Tibial nerve (tissue), 3 donors: ENCODE measurements around the gene MTMR10.

ENCODE experiments used
- POLR2A ChIP-seq, 2 donors: fragments of 450-650 bp; IDR thresholded peaks; one replicate each; pipeline ENCODE4 v1.6.1; 2017; ENCODE audit warnings: antibody characterized with exemption in 2 of 2, mild to moderate bottlenecking in 2 of 2, moderate library complexity in 2 of 2
- TF ChIP-seq, protein P1 (sequence below), 5 experiments: fragments of 200-600 bp in 3 of 5; fragments of 450-650 bp in 2 of 5; sonication (generic) in 3 of 5; IDR thresholded peaks; one replicate each; pipeline ENCODE4 v1.5.1; 2016 to 2019; ENCODE audit warnings: antibody characterized with exemption in 5 of 5, mild to moderate bottlenecking in 3 of 5, moderate library complexity in 2 of 5

DNA sequence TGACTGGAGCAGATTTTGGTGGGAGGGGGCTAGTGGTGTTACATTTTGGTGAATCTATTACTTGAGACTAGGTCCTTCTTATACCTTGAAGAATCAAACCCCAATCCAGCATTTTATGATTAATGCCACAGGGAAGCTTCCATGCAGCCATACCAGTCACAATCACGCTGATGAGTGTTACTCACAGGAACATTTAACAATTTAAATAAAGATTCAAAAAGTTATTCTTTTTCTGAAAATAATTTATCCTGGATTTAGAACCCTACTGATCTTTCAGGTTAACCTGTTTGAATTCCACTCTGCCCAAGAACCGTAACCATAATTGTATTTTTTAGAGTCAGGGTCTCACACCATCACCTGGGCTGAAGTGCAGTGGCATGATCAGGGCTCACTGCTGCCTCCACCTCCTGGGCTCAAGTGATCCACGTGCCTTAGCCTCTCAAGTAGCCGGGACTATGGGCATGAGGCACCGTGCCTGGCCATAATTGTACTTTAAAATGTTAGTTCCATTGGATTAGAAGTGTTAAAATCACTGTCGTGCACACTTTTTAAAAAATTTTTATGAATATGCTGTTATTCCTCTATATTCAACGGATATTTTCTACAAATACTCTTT, 929 bp upstream of the MTMR10 start:
- no peak for TF ChIP-seq POLR2A (IDR thresholded peaks at IDR 0.05)
- TF ChIP-seq, protein P1, sequence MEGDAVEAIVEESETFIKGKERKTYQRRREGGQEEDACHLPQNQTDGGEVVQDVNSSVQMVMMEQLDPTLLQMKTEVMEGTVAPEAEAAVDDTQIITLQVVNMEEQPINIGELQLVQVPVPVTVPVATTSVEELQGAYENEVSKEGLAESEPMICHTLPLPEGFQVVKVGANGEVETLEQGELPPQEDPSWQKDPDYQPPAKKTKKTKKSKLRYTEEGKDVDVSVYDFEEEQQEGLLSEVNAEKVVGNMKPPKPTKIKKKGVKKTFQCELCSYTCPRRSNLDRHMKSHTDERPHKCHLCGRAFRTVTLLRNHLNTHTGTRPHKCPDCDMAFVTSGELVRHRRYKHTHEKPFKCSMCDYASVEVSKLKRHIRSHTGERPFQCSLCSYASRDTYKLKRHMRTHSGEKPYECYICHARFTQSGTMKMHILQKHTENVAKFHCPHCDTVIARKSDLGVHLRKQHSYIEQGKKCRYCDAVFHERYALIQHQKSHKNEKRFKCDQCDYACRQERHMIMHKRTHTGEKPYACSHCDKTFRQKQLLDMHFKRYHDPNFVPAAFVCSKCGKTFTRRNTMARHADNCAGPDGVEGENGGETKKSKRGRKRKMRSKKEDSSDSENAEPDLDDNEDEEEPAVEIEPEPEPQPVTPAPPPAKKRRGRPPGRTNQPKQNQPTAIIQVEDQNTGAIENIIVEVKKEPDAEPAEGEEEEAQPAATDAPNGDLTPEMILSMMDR (IDR thresholded peaks at IDR 0.05), result no peak
